ENCODE results near the gene KCTD20.

- TF ChIP-seq CTCF (conservative IDR thresholded peaks at IDR 0.05) (no peak), ZFX (IDR thresholded peaks at IDR 0.05) (no peak)
Measured at GRCh38 chr6:36469946-36470345, 27.1 kb downstream of the KCTD20 start.
